ENCODE data around the gene ALDH3A1. TPM values are rescaled to one million over a fixed set of nuclear protein-coding genes. Genes with fewer than 3 reads are reported as not detected.

Gene ALDH3A1
- total and polyA plus RNA-seq, 9 of the 15 experiments (the other 6 are each of a cell fraction or from before 2014, with no cell fraction given): not detected

- in situ Hi-C loops (cut with MboI): no loop called here
- 0% methylated on average over 3 of the region's 3 CpGs for WGBS (ENCODE audit: insufficient coverage, low coverage, missing lambda C conversion rate)
- Histone ChIP-seq H3K27ac (ENCODE audit: extremely low read depth, low read depth, low read length) (no peak overlapping the region), H3K27me3 (ENCODE audit: control insufficient read depth in 2 of 2, insufficient read depth in 2 of 2, low read length in 2 of 2) (no peaks in the 10 kb centered on the region; a peak in 1 of 5 replicates), H3K9me3 (replicated peaks; ENCODE audit: control insufficient read depth, insufficient read depth, low read depth, low read length) (no peaks in the 10 kb centered on the region), H3K79me2 (ENCODE audit: control insufficient read depth, insufficient read depth, low read length) (no peaks in the 10 kb centered on the region), H2AFZ (ENCODE audit: low read depth, low read length) (no peak overlapping the region), H3K9ac (ENCODE audit: insufficient read depth in 1 of 2, low read depth in 2 of 2, low read length in 2 of 2) (no peak overlapping the region), H3K4me3 (no peak overlapping the region), H3K9me1 (ENCODE audit: control insufficient read depth, insufficient read depth, low read length) (no peaks in the 10 kb centered on the region), H4K20me1 (replicated peaks; ENCODE audit: control insufficient read depth, insufficient read depth, low read length) (no peaks in the 10 kb centered on the region), H3K4me1 (replicated peaks in 1 of 2; ENCODE audit: control insufficient read depth in 2 of 2, insufficient read depth in 2 of 2, low read length in 2 of 2) (no peaks in the 10 kb centered on the region), H3K4me2 (ENCODE audit: insufficient read depth, low read length) (no peak overlapping the region), H3K36me3 (ENCODE audit: control insufficient read depth, insufficient read depth, low read length) (no peaks in the 10 kb centered on the region)
- no TSS peak for BruUV-seq (replicated peaks)
- DNase-seq (ENCODE audit: extremely low read depth in 1 of 4, low spot score in 3 of 4): no peak
- intact Hi-C loops (cut with micrococcal nuclease): no loop called here
- TF ChIP-seq ZSCAN32 (CRISPR knock-in tag; IDR thresholded peaks at IDR 0.05) (no peak), ZNF408 (CRISPR knock-in tag; IDR thresholded peaks at IDR 0.05; ENCODE audit: low read depth) (no peak), BCOR (IDR thresholded peaks at IDR 0.05) (no peak), ILK (tag; IDR thresholded peaks at IDR 0.05; ENCODE audit: borderline replicate concordance, low read depth) (no peak), POLR2AphosphoS2 (IDR thresholded peaks at IDR 0.05; ENCODE audit: low read length) (no peak), PHB (CRISPR knock-in tag; IDR thresholded peaks at IDR 0.05) (no peak), HIVEP1 (CRISPR knock-in tag; IDR thresholded peaks at IDR 0.05) (no peak), ARID4B (CRISPR knock-in tag; IDR thresholded peaks at IDR 0.05) (no peak), ZZZ3 (IDR thresholded peaks at IDR 0.05) (no peak), C11orf30 (IDR thresholded peaks at IDR 0.05; ENCODE audit: low read depth) (peak; percentile 41; the same call in 1 of the 2 replicates), SAFB (IDR thresholded peaks at IDR 0.05; ENCODE audit: borderline replicate concordance, low read depth, low read length) (no peak), ZNF316 (IDR thresholded peaks at IDR 0.05) (peak; percentile 74)
- ATAC-seq: no peak
- no peak for FAIRE-seq
- ChIA-PET CTCF (ENCODE audit: low intra/inter-chr PET ratio) (no interaction called here), POLR2A (no interaction called here)
Measured at GRCh38 chr17:19791918-19792550, 43.9 kb upstream of the ALDH3A1 start.

All from K562 (cell line).